Midbrain (tissue), 1 donor: ENCODE results near the gene NPIPB12.
"Not testable (repeated sequence)": the region's sequence is repeated elsewhere in the genome, so short reads cannot be mapped to it uniquely, and the experiment has no call there.

Experiments used
- DNase-seq: peaks from one replicate; lab custom pipeline; 2025; lab: John Stamatoyannopoulos, UW

The NPIPB12 gene

DNA sequence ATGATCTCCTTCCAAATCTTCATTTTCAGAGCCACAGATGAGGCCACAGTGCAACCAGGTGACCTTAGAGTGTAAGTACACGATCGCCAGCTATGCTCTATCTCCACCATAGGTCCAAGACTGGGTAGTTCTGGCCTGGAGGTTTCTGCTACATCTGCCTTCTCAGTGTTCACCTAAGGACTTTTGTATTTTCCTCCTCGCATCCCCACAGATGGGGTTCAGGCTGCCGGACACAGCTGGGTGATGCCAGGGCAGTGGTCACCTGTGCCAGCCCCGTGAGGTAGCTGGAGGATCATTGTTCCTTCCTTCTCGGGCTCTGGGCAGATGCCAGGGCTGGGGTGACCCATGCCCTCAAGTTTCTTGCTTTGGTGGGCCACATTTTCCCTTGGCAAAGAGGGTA lies at the start of gene NPIPB12:
TSS of gene NPIPB12 (minus strand) at position 101 of the 400 bp plus-strand sequence.
- not testable (repeated sequence) for DNase-seq

GRCh38 chr16:29521520-29521919 lies 15.3 kb upstream of the NPIPB12 start:
- DNase-seq: not testable (repeated sequence)

DNA sequence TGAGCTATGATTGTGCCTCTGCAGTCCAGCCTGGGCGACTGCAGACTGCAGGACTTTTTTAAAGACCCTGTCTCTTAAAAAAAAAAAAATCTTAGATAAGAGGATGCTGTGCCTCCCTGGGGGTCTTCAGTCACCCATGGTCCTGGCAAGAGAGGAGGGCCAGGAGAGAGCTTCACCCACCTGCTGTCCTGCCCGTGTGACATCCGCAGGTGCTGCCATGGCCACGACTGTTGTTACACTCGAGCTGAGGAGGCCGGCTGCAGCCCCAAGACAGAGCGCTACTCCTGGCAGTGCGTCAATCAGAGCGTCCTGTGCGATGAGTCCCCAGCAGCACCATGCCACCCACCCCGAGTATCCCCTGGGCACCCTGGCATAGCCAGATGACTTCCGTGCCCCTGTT lies 23.9 kb downstream of the NPIPB12 start:
- not testable (repeated sequence) for DNase-seq

DNA sequence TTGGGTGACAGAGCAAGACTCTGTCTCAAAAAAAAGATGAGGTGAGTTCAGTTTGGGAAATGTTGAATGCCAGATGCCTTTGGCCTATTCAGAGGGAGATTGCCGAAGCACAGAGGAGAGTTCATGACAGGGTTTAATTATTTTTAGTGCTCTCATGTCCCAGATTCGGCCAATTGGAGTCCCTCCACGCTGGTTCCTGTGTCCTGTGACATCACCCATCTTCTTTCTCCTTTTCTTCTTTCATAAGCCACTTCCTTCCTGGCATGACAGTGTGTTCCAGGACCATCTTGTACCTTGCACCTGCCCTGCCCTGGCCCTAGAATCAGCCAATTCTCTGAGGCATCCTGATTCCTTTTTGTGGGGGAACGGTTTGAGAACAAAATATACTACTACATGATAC lies 34.1 kb downstream of the NPIPB12 start:
- not testable (repeated sequence) for DNase-seq

DNA sequence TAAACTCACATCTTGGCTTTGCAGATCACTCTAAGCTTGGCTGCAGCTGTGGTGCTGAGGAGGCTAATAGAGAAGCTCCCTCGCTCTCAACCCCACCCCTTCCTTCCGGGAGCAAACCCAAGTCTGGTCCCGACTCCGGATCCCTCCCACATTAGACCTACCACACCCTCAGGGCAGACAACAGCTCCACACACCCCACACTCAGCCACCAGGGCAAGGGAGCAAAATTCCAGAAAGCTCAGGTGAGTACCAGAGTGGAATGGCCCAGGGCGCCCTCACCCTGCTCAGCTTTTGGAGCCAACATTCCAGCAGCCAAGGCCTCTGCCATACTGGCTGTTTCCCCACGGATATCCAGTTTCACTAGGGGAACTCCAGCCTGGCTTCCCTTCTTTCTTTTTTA lies 36.5 kb downstream of the NPIPB12 start:
- DNase-seq: not testable (repeated sequence)

DNA sequence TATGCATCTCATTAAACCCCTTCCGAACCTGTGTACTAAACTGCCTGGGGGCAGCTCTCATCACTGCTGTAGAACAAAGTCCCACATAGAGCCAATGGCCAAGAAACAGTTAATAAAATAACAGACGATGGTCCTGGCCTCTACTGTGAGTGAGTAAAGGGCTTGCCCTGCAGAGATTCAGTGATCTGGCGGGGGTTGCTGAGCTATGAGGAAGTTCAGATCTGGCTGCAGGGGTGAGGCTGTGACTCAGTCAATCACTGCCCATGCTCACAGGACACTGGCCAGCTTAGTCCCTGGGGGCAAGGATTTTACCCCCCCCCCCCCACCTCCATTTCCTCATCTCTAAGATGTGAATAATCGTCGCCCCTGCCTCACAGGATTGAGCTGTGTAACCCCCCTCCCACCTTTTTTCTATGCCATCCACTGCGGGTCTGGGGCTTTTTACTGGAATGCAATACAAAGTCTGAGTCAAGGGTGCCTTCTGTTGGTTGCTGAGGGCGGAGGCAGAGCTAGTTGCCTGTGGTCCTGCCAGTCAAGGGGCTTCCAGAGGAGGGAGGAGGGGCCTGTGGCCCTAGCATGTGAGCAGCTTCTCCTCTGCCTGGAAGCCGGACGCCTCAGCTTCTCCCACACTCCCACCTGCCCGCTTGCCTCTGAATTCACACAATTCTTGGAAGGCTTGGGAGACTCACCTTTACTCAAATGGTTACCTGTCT lies 38.4 kb downstream of the NPIPB12 start:
- not testable (repeated sequence) for DNase-seq

GRCh38 chr16:29466904-29467303 lies 39.3 kb downstream of the NPIPB12 start:
- not testable (repeated sequence) for DNase-seq

DNA sequence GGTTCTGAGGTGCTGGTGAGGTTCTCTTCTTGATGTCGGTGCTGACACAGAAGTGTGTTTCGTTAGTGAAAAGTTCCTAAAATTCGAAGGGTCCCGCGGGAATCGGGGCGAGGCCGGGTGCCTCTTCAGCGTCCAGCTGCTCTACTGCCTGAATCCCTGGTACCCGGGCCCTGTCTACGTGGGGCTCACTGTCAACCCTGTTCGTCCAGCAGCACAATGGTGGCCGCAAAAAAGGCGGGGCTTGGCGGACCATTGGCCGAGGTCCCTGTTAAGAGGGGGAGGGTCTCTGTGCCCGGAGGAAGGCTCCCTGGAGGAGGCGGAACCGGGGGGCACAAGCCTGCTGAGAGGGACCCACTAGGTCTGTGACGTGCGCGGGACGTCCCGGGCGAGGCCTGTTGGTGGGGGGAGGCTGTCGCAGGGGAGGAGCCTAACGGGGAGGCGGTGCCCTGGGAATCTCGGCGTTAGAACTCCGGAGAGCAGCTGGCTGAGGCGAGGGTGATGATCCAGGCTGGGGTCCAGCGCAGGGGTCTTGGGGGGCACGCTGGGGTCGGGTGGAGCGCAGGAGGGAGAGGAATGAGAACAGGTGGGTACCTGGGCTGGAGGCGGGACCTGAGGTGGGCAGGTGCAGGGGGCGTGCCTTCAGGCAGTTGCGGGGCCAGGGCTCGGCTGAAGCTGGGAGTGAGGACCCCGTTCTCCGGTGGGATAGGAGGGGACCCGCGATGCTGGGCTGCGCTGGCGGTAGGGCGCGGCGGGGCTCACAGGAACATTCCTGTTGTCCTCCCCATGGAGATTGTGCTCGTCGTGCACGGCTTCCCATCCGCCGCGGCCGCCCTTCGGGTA lies 40.0 kb downstream of the NPIPB12 start:
- DNase-seq: not testable (repeated sequence)

GRCh38 chr16:29460647-29461030 lies 45.6 kb downstream of the NPIPB12 start:
- not testable (repeated sequence) for DNase-seq

DNA sequence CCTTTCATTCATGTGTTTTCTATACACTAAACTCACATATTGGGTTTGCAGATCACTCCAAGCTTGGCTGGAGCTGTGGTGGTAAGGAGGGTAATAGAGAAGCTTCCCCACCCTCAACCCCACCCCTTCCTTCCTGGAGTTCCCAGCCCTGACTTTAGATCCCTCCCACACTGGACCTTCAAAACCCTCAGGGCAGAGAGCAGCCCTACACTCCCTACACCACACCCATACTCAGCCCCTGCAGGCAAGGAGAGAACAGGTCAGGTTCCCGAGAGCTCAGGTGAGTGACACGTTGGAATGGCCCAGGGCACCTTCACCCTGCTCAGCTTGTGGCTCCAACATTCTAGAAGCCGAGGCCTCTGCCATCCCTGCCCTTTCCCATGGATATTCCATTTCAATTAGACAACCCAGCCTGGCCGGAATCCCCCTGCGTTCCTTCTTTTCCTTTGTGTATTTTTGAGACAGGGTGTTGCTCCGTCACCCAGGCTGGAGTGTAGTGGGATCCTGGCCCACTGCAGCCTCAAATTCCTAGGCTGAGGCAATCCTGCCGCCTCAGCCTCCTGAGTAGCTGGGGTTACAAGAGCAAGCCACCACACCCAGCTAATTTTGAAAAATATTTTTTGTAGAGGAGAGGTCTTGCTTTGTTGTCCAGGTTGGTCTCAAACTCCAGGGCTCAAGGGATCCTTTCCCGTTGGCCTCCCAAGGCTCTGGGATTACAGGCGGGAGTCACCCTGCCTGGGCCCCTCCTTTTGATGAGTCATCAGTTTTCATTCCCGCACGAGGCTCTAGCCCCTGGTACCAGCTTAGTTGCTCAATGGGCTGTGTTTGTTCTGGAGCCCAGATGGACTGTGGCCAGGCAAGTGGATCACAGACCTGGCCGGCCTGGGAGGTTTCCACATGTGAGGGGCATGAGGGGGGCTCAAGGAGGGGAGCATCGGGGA lies 46.2 kb downstream of the NPIPB12 start, which contains the start of gene SULT1A4:
TSS of gene SULT1A4 (plus strand) at position 208 of the 941 bp plus-strand sequence. CDS start 1,473 bp downstream, outside the sequence.
- DNase-seq: not testable (repeated sequence)

- DNase-seq: not testable (repeated sequence)
Observed at GRCh38 chr16:29457660-29458059, 48.5 kb downstream of the NPIPB12 start.

- DNase-seq: not testable (repeated sequence)
Observed at GRCh38 chr16:29454828-29455227, 51.4 kb downstream of the NPIPB12 start.

DNA sequence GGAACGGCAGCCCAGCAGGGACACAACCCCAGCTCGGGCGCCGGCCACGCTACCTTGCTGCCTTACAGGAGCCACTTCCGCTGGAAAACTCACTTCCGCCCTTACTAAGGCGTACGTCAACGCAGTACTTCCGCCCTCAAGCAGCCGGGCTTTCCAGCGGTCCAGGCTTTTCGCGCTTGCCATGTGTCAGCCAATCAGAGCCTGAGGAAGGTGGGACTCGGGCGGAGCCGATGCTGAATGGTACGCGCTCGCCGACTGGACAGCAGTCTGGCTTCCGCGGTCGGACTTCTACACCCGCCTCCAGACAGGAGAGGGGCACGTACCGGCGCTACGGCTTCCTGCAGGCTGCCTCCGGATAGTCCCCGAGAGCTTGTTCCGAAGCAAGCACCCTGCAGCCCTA lies 51.9 kb downstream of the NPIPB12 start, which contains the start of the genes BOLA2 and SLX1B:
TSS of gene BOLA2 (minus strand) at position 83 of the 400 bp plus-strand sequence. CDS start 98 bp downstream, outside the sequence.
TSS of gene SLX1B (plus strand) at position 265 of the 400 bp plus-strand sequence.
- DNase-seq: not testable (repeated sequence)

DNA sequence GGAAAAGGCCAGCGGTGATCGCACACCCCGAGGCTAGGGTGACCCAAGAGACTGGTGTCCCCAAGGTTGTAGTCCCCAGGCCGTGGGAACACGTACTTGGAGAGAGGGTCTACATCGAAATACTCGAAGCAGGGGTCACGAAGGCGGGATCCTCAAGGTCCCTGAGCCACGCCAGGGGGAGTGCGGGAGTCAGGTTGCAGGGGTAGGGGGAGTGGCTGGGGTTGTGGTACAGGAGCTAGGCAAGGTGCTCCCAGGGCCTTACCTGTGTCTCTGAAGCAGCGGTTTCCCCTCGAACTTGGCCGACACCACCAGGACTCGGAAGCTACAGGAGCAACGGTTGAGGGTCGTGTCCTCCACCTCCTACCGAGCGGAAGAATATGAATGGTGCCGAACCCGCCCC lies 52.5 kb downstream of the NPIPB12 start:
- not testable (repeated sequence) for DNase-seq
